PC-9 (cell line): ENCODE measurements around the gene CAPNS1. TPM values are rescaled to one million over a fixed set of nuclear protein-coding genes. Genes with fewer than 3 reads are reported as not detected.

Experiments
- BruUV-seq: library from RNA; stranded (reverse); fragments of 400-500 nt; replicated peaks from 2 replicates; lab custom pipeline; 2021; lab: Mats Ljungman, UMichigan
- CTCF ChIA-PET: fragments of 300-600 bp; sonication (Branson Sonifier 250); formaldehyde crosslinking; loops from one replicate; lab custom pipeline; 2022; ENCODE audit warnings: antibody characterized with exemption; lab: Charles Lee
- POLR2A ChIA-PET: fragments of 300-600 bp; sonication (Branson Sonifier 250); formaldehyde crosslinking; loops from one replicate; lab custom pipeline; 2022; ENCODE audit warnings: antibody characterized with exemption; ENCODE audit not compliant: unreplicated experiment; lab: Charles Lee
- DNase-seq, 2 experiments: peaks; one replicate each; pipeline versions ENCODE4 v3.0.0 to v3.0.0-alpha.2; 2015 to 2022; ENCODE audit warnings: mixed read lengths in 1 of 2
- H2AFZ ChIP-seq: fragments of 200-600 bp; sonication (generic); 2 replicates; pipeline ENCODE4 v1.8.1; 2017; ENCODE audit warnings: antibody characterized with exemption
- H3F3A ChIP-seq: fragments of 200-600 bp; sonication (generic); 2 replicates; pipeline ENCODE4 v1.8.1; 2017; ENCODE audit warnings: antibody characterized with exemption, mild to moderate bottlenecking, low read depth; ENCODE audit not compliant: insufficient read depth
- H3K27ac ChIP-seq: fragments of 200-600 bp; sonication (generic); 2 replicates; pipeline ENCODE4 v1.6.1; 2016; ENCODE audit warnings: mixed run types
- H3K27me3 ChIP-seq: fragments of 200-600 bp; sonication (generic); 2 replicates; pipeline ENCODE4 v1.6.1; 2016; ENCODE audit warnings: low read depth, mixed run types; ENCODE audit not compliant: insufficient read depth
- H3K36me3 ChIP-seq: fragments of 200-600 bp; sonication (generic); 2 replicates; pipeline ENCODE4 v1.6.1; 2016; ENCODE audit warnings: low read depth, mixed run types
- H3K4me1 ChIP-seq: fragments of 200-600 bp; sonication (generic); replicated peaks from 2 replicates; pipeline ENCODE4 v1.6.1; 2016; ENCODE audit warnings: mixed run types; ENCODE audit not compliant: insufficient read depth
- H3K4me2 ChIP-seq: fragments of 200-600 bp; sonication (generic); 2 replicates; pipeline ENCODE4 v1.6.1; 2017; ENCODE audit warnings: mixed run types
- H3K4me3 ChIP-seq: fragments of 200-600 bp; sonication (generic); 2 replicates; pipeline ENCODE4 v1.6.1; 2016; ENCODE audit warnings: mixed run types
- H3K79me2 ChIP-seq: fragments of 200-600 bp; sonication (generic); 2 replicates; pipeline ENCODE4 v1.6.1; 2017; ENCODE audit warnings: low read depth, mixed run types
- H3K9me2 ChIP-seq: fragments of 200-600 bp; sonication (generic); 2 replicates; pipeline ENCODE4 v1.8.1; 2017; ENCODE audit warnings: mild to moderate bottlenecking; ENCODE audit not compliant: insufficient read depth
- H3K9me3 ChIP-seq: fragments of 200-600 bp; sonication (generic); 2 replicates; pipeline ENCODE4 v1.8.1; 2016; ENCODE audit warnings: low read depth; ENCODE audit not compliant: insufficient read depth
- H4K20me1 ChIP-seq: fragments of 200-600 bp; sonication (generic); 2 replicates; pipeline ENCODE4 v1.8.1; 2017; ENCODE audit not compliant: insufficient read depth
- CTCF ChIP-seq: fragments of 200-600 bp; sonication (generic); conservative IDR thresholded peaks from 2 replicates; pipeline ENCODE4 v1.6.1; 2017; ENCODE audit warnings: mixed run types, antibody characterized with exemption, mild to moderate bottlenecking, moderate library complexity
- EZH2 ChIP-seq: fragments of 200-600 bp; sonication (generic); IDR thresholded peaks from 2 replicates; pipeline ENCODE4 v1.8.0; 2017; ENCODE audit warnings: antibody characterized with exemption, low read depth
- intact Hi-C: fragments of 100-400 bp; cut with micrococcal nuclease; formaldehyde crosslinking; loops from one replicate; pipeline ENCODE4 v1.10.0; 2022; ENCODE audit not compliant: unreplicated experiment
- total RNA-seq: library from RNA; stranded (reverse); gene quantifications from 2 replicates; pipeline ENCODE4 v1.2.3, GENCODE V29; 2021

The CAPNS1 gene
- total RNA-seq, 1 experiment from 2014 or later: 1,177 TPM

DNA sequence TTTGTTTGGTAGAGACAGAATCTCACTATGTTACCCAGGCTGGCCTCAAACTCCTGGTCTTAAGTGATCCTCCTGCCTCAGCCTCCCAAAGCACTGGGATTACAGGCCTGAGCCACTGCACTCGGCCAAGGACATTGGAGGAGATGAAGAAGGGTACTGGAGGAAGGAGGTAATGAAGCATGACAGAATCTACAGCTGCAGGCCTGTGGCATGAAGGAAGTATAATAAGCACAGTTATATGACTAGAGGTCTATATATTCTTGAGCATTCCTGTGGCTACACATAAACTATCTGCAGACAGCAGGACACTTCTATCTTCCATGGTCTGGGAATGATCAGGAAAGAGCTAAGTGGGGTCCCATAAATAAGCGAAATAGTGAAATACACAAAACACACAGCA, 56.4 kb downstream of the CAPNS1 start:
- no peaks in the 10 kb centered on the region for H3K36me3 ChIP-seq
- no peaks in the 10 kb centered on the region for H4K20me1 ChIP-seq
- DNase-seq: no peak
- no peaks in the 10 kb centered on the region for H3K4me1 ChIP-seq
- intact Hi-C loops: no loop called here
- BruUV-seq: no TSS peak
- H3K4me2 ChIP-seq: no peak overlapping the region
- H3K9me3 ChIP-seq: no peaks in the 10 kb centered on the region
- H3K79me2 ChIP-seq: no peaks in the 10 kb centered on the region
- H3K9me2 ChIP-seq: no peaks in the 10 kb centered on the region
- no peaks in the 10 kb centered on the region for H3K27me3 ChIP-seq
- H3K27ac ChIP-seq: no peak overlapping the region
- TF ChIP-seq CTCF: no peak
- TF ChIP-seq EZH2: no peak
- POLR2A ChIA-PET: no interaction called here
- no peaks in the 10 kb centered on the region for H3F3A ChIP-seq
- CTCF ChIA-PET: no interaction called here
- no peak overlapping the region for H3K4me3 ChIP-seq
- no peak overlapping the region for H2AFZ ChIP-seq

DNA sequence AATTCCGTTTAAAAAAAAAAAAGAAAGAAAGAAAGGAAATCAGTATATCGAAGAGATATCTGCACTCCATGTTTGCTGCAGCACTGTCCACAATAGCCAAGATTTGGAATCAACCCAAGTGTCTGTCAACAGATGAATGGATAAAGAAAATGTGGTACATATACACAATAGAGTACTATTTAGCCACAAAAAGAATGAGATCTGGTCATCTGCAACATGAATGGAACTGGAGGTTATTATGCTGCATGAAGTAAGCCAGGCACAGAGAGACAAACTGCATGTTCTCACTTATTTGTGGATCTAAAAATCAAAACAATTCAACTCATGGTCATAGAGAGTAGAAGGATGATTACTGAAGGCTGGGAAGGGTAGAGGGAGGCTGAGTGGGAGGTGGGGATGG, 58.3 kb downstream of the CAPNS1 start:
- H3K4me3 ChIP-seq: no peak overlapping the region
- no peaks in the 10 kb centered on the region for H3K9me2 ChIP-seq
- BruUV-seq: no TSS peak
- CTCF ChIA-PET: no interaction called here
- no peaks in the 10 kb centered on the region for H3F3A ChIP-seq
- TF ChIP-seq CTCF (no peak), EZH2 (no peak)
- H3K79me2 ChIP-seq: no peaks in the 10 kb centered on the region
- H4K20me1 ChIP-seq: no peaks in the 10 kb centered on the region
- H3K4me1 ChIP-seq: no peaks in the 10 kb centered on the region
- H3K4me2 ChIP-seq: no peak overlapping the region
- H2AFZ ChIP-seq: no peak overlapping the region
- no peaks in the 10 kb centered on the region for H3K9me3 ChIP-seq
- POLR2A ChIA-PET: no interaction called here
- no peak overlapping the region for H3K27ac ChIP-seq
- no peak for DNase-seq
- no peaks in the 10 kb centered on the region for H3K36me3 ChIP-seq
- intact Hi-C loops: no loop called here
- no peaks in the 10 kb centered on the region for H3K27me3 ChIP-seq

Other genes starting within 250 kb of the CAPNS1 start
- gene NFKBID, start 239.5 kb upstream of the CAPNS1 start, total RNA-seq: 15.7 and 27.5 TPM in 2 replicates
- 1.8 and 2.6 TPM in 2 replicates for gene HCST, start 237.5 kb upstream of the CAPNS1 start, total RNA-seq
- not detected in 2 replicates for gene TYROBP, start 231.8 kb upstream of the CAPNS1 start, total RNA-seq
- gene LRFN3, start 203.7 kb upstream of the CAPNS1 start, total RNA-seq: 10.5 and 14.7 TPM in 2 replicates
- gene SDHAF1, start 144.9 kb upstream of the CAPNS1 start, total RNA-seq: 16.9 and 22.4 TPM in 2 replicates
- 36.6 and 39.5 TPM in 2 replicates for gene SYNE4, start 131.3 kb upstream of the CAPNS1 start, total RNA-seq
- 48.2 and 55.1 TPM in 2 replicates for gene ALKBH6, start 125.9 kb upstream of the CAPNS1 start, total RNA-seq
- gene CLIP3, start 107.2 kb upstream of the CAPNS1 start, total RNA-seq: 4.2 and 5.0 TPM in 2 replicates
- gene THAP8, start 85.8 kb upstream of the CAPNS1 start, total RNA-seq: 5.2 and 6.2 TPM in 2 replicates
- 14.0 and 17.0 TPM in 2 replicates for gene WDR62, start 85.2 kb upstream of the CAPNS1 start, total RNA-seq
- gene OVOL3, start 28.9 kb upstream of the CAPNS1 start, total RNA-seq: not detected in 2 replicates
- gene POLR2I, start 25.2 kb upstream of the CAPNS1 start, total RNA-seq: 92.2 and 131 TPM in 2 replicates
- gene TBCB, start 24.6 kb upstream of the CAPNS1 start, total RNA-seq: 126 and 150 TPM in 2 replicates
- not detected in 2 replicates for gene COX7A1, start 12.4 kb downstream of the CAPNS1 start, total RNA-seq
- gene ZNF565, start 74.6 kb downstream of the CAPNS1 start, total RNA-seq: 3.3 and 4.3 TPM in 2 replicates
- 53.1 and 68.0 TPM in 2 replicates for gene ZNF146, start 75.0 kb downstream of the CAPNS1 start, total RNA-seq
- 5.9 and 6.7 TPM in 2 replicates for gene ZFP14, start 239.1 kb downstream of the CAPNS1 start, total RNA-seq